Endometrial microvascular endothelial cells (primary cell): ENCODE data around the gene LRTM2. TPM values are rescaled to one million over a fixed set of nuclear protein-coding genes. Genes with fewer than 3 reads are reported as not detected.

ENCODE experiments used
- in situ Hi-C: cut with HindIII; loops from 2 replicates; pipeline ENCODE4 v1.10.0; 2017; ENCODE audit warnings: low sequenced_read_pairs, low pct_unique_long_range_greater_than_20kb; ENCODE audit errors: inconsistent ontology term
- total RNA-seq: library from RNA; depleted of rRNA; stranded (reverse); fragments of >200 nt; gene quantifications from one replicate; pipeline ENCODE4 v1.2.3, GENCODE V29; 2015; ENCODE audit errors: inconsistent ontology term

LRTM2 gene
- total RNA-seq, 1 donor from 2014 or later: not detected

- in situ Hi-C loops: no loop called here
Observed at GRCh38 chr12:1885082-1885596, 64.8 kb downstream of the LRTM2 start.

GRCh38 chr12:1885599-1886245 lies 65.4 kb downstream of the LRTM2 start:
- in situ Hi-C loops: no loop called here

Other genes starting within 250 kb of the LRTM2 start
- 8.6 TPM for gene FBXL14, start 226.0 kb upstream of the LRTM2 start, total RNA-seq
- 6.1 TPM for gene WNT5B, start 191.3 kb upstream of the LRTM2 start, total RNA-seq
- 22.1 TPM for gene ADIPOR2, start 129.5 kb upstream of the LRTM2 start, total RNA-seq
- gene CACNA2D4, start 98.1 kb downstream of the LRTM2 start, total RNA-seq: not detected
- gene DCP1B, start 183.9 kb downstream of the LRTM2 start, total RNA-seq: 32.5 TPM
- not detected for gene CACNA1C, start 232.4 kb downstream of the LRTM2 start, total RNA-seq